SHP77 treated with DMSO at 0.1 percent for 48 hours (cell line): Measurements from ENCODE around the gene USP20.

Experiments
- DNase-seq: peaks from one replicate; lab custom pipeline; 2025; lab: John Stamatoyannopoulos, UW

Gene USP20

GRCh38 chr9:129919841-129920240, 84.6 kb downstream of the USP20 start:
- DNase-seq: no peak

- no peak for DNase-seq
Measured at GRCh38 chr9:129921905-129922304, 86.6 kb downstream of the USP20 start.

- no peak for DNase-seq
Measured at GRCh38 chr9:129923589-129923988, 88.3 kb downstream of the USP20 start.

- no peak for DNase-seq
Measured at GRCh38 chr9:129929496-129930125, 94.4 kb downstream of the USP20 start.

GRCh38 chr9:129930743-129931142, 95.5 kb downstream of the USP20 start:
- DNase-seq: no peak
